ENCODE data around the gene OGG1. TPM values are rescaled to one million over a fixed set of nuclear protein-coding genes. Genes with fewer than 3 reads are reported as not detected.

OGG1 gene
- total and polyA plus RNA-seq, 9 of the 15 experiments (the other 6 are each of a cell fraction or from before 2014, with no cell fraction given) = 6.6 to 33.0 (median 24.4) TPM

GRCh38 chr3:9727041-9727595, 22.6 kb upstream of the OGG1 start (continued):
- no peak; a peak in 1 of 4 replicates for TF ChIP-seq ZNF318 (IDR thresholded peaks at IDR 0.05; ENCODE audit: borderline replicate concordance in 1 of 2, low read depth in 1 of 2)
- peak; percentile 83 for TF ChIP-seq CTBP1 (IDR thresholded peaks at IDR 0.05; ENCODE audit: borderline replicate concordance)
- peak; percentile 44 for TF ChIP-seq SMC3 (conservative IDR thresholded peaks at IDR 0.05; ENCODE audit: insufficient read depth, low read depth, low read length)
- TF ChIP-seq ZNF263 (CRISPR knock-in tag; IDR thresholded peaks at IDR 0.05; ENCODE audit: borderline replicate concordance) = no peak
- TF ChIP-seq E2F1 (CRISPR knock-in tag; IDR thresholded peaks at IDR 0.05) = peak; percentile 64; the same call in 1 of the 2 replicates
- TF ChIP-seq, protein P1, sequence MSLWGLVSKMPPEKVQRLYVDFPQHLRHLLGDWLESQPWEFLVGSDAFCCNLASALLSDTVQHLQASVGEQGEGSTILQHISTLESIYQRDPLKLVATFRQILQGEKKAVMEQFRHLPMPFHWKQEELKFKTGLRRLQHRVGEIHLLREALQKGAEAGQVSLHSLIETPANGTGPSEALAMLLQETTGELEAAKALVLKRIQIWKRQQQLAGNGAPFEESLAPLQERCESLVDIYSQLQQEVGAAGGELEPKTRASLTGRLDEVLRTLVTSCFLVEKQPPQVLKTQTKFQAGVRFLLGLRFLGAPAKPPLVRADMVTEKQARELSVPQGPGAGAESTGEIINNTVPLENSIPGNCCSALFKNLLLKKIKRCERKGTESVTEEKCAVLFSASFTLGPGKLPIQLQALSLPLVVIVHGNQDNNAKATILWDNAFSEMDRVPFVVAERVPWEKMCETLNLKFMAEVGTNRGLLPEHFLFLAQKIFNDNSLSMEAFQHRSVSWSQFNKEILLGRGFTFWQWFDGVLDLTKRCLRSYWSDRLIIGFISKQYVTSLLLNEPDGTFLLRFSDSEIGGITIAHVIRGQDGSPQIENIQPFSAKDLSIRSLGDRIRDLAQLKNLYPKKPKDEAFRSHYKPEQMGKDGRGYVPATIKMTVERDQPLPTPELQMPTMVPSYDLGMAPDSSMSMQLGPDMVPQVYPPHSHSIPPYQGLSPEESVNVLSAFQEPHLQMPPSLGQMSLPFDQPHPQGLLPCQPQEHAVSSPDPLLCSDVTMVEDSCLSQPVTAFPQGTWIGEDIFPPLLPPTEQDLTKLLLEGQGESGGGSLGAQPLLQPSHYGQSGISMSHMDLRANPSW (CRISPR knock-in tag; IDR thresholded peaks at IDR 0.05) = 0 out of 2 replicates have a peak, but pooled peaks have one; percentile 64
- 0 out of 2 replicates have a peak, but pooled peaks have one; percentile 12 for TF ChIP-seq EGR1 (conservative IDR thresholded peaks at IDR 0.05)
- TF ChIP-seq KDM1A (IDR thresholded peaks at IDR 0.05) = 0 out of 4 replicates have a peak, but pooled peaks of 1 of the 2 experiments have one; percentile 16
- TF ChIP-seq GMEB1 (CRISPR knock-in tag; IDR thresholded peaks at IDR 0.05) = peak; percentile 59; the same call in 1 of the 2 replicates
